ENCODE measurements around the gene SNAI3. TPM values are rescaled to one million over a fixed set of nuclear protein-coding genes. Genes with fewer than 3 reads are reported as not detected.

SNAI3 gene
- polyA plus RNA-seq, 1 donor from 2014 or later: not detected

DNA sequence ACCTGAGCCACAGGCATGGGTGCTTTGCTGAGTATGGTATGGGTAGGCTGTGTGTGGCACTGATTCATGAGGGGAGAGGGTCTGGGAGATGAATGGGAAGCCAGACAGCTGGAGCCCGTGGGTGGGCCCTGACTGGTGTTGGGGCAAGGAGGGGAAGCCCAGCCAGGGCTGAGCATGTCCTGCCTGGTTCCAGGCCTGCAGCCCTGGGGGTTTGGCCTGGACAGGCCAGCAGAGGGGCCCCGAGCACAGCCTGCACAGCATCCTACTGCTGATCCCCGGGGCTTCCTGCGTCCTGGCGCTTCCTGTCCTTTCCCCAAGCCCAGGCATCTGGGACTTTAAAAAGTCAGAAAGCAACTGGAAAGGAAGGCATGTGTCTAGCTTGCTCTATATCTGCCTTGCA, 18.8 kb downstream of the SNAI3 start:
- H4K20me1 ChIP-seq (ENCODE audit: insufficient read depth): no peaks in the 10 kb centered on the region
- H3K9me2 ChIP-seq (ENCODE audit: insufficient read depth, low read length): no peaks in the 10 kb centered on the region
- no peaks in the 10 kb centered on the region for H3F3A ChIP-seq (ENCODE audit: insufficient read depth, low read length, poor library complexity, severe bottlenecking)
- no peak overlapping the region for H3K4me3 ChIP-seq (ENCODE audit: low read length)
- H3K27ac ChIP-seq (ENCODE audit: low read length): no peak overlapping the region
- H3K9ac ChIP-seq (ENCODE audit: low read length): no peak overlapping the region
- no peak overlapping the region for H3K4me2 ChIP-seq (ENCODE audit: low read length)
- H2AFZ ChIP-seq (ENCODE audit: low read depth, low read length): no peak overlapping the region
- no peaks in the 10 kb centered on the region for H3K9me3 ChIP-seq (ENCODE audit: low read length)
- TF ChIP-seq SMC3 (conservative IDR thresholded peaks at IDR 0.05; ENCODE audit: poor library complexity): no peak
- no peak for TF ChIP-seq RAD21 (conservative IDR thresholded peaks at IDR 0.05)
- no peak for TF ChIP-seq EZH2 (IDR thresholded peaks at IDR 0.05; ENCODE audit: borderline replicate concordance, insufficient read depth, low read length, poor library complexity, severe bottlenecking)
- no peak for TF ChIP-seq CTCF (IDR thresholded peaks at IDR 0.05; ENCODE audit: poor library complexity, severe bottlenecking)
- TF ChIP-seq TAF1 (IDR thresholded peaks at IDR 0.05; ENCODE audit: low read depth): no peak
- no peak for TF ChIP-seq EP300 (conservative IDR thresholded peaks at IDR 0.05; ENCODE audit: poor library complexity, severe bottlenecking)
- TF ChIP-seq REST (IDR thresholded peaks at IDR 0.05; ENCODE audit: borderline replicate concordance): no peak
- TF ChIP-seq MXI1 (conservative IDR thresholded peaks at IDR 0.05; ENCODE audit: poor library complexity, severe bottlenecking): no peak
- TF ChIP-seq POLR2AphosphoS5 (IDR thresholded peaks at IDR 0.05): no peak
- H3K27me3 ChIP-seq (ENCODE audit: insufficient read depth, low read depth, low read length): no peaks in the 10 kb centered on the region
- peaks cover 6% of the 10 kb centered on the region for H3K79me2 ChIP-seq (replicated peaks; ENCODE audit: insufficient read depth, low read length)
- no peaks in the 10 kb centered on the region for H3K36me3 ChIP-seq (ENCODE audit: insufficient read depth, low read length)

GRCh38 chr16:88665570-88665969, 20.7 kb downstream of the SNAI3 start:
- Histone ChIP-seq H3K27ac (ENCODE audit: low read length) (no peak overlapping the region), H3K4me2 (ENCODE audit: low read length) (no peak overlapping the region), H3K36me3 (ENCODE audit: insufficient read depth, low read length) (no peaks in the 10 kb centered on the region), H3K79me2 (replicated peaks; ENCODE audit: insufficient read depth, low read length) (peaks cover 23% of the 10 kb centered on the region), H3K9me3 (ENCODE audit: low read length) (no peaks in the 10 kb centered on the region), H3K9me2 (ENCODE audit: insufficient read depth, low read length) (no peaks in the 10 kb centered on the region), H3K4me3 (ENCODE audit: low read length) (no peak overlapping the region), H4K20me1 (ENCODE audit: insufficient read depth) (no peaks in the 10 kb centered on the region), H3K27me3 (ENCODE audit: insufficient read depth, low read depth, low read length) (no peaks in the 10 kb centered on the region), H2AFZ (ENCODE audit: low read depth, low read length) (no peak overlapping the region), H3F3A (ENCODE audit: insufficient read depth, low read length, poor library complexity, severe bottlenecking) (no peaks in the 10 kb centered on the region), H3K9ac (ENCODE audit: low read length) (no peak overlapping the region)
- TF ChIP-seq EP300 (conservative IDR thresholded peaks at IDR 0.05; ENCODE audit: poor library complexity, severe bottlenecking): no peak
- no peak for TF ChIP-seq POLR2AphosphoS5 (IDR thresholded peaks at IDR 0.05)
- no peak for TF ChIP-seq SMC3 (conservative IDR thresholded peaks at IDR 0.05; ENCODE audit: poor library complexity)
- TF ChIP-seq TAF1 (IDR thresholded peaks at IDR 0.05; ENCODE audit: low read depth): no peak
- no peak for TF ChIP-seq EZH2 (IDR thresholded peaks at IDR 0.05; ENCODE audit: borderline replicate concordance, insufficient read depth, low read length, poor library complexity, severe bottlenecking)
- TF ChIP-seq CTCF (IDR thresholded peaks at IDR 0.05; ENCODE audit: poor library complexity, severe bottlenecking): no peak
- no peak for TF ChIP-seq RAD21 (conservative IDR thresholded peaks at IDR 0.05)
- no peak for TF ChIP-seq REST (IDR thresholded peaks at IDR 0.05; ENCODE audit: borderline replicate concordance)
- TF ChIP-seq MXI1 (conservative IDR thresholded peaks at IDR 0.05; ENCODE audit: poor library complexity, severe bottlenecking): no peak
